Subcutaneous adipose tissue (tissue), 4 donors: ENCODE results near the gene NCK2. TPM values are rescaled to one million over a fixed set of nuclear protein-coding genes. Genes with fewer than 3 reads are reported as not detected.

Experiments
- total RNA-seq, 4 donors: library from RNA; depleted of rRNA; stranded (reverse); fragments of >200 nt; gene quantifications; one replicate each; pipeline ENCODE4 v1.1.0, GENCODE V29; 2016
- TF ChIP-seq, protein P1 (sequence below): fragments of 450-650 bp; IDR thresholded peaks from one replicate; pipeline ENCODE4 v1.5.1; 2016; ENCODE audit warnings: low read depth, mild to moderate bottlenecking, control low read depth, antibody characterized with exemption, moderate library complexity

The NCK2 gene
- total RNA-seq, 4 donors from 2014 or later = 24.3 to 35.2 (median 27.0) TPM

GRCh38 chr2:105712166-105712915 is 32.4 kb upstream of the NCK2 start:
- TF ChIP-seq, protein P1, sequence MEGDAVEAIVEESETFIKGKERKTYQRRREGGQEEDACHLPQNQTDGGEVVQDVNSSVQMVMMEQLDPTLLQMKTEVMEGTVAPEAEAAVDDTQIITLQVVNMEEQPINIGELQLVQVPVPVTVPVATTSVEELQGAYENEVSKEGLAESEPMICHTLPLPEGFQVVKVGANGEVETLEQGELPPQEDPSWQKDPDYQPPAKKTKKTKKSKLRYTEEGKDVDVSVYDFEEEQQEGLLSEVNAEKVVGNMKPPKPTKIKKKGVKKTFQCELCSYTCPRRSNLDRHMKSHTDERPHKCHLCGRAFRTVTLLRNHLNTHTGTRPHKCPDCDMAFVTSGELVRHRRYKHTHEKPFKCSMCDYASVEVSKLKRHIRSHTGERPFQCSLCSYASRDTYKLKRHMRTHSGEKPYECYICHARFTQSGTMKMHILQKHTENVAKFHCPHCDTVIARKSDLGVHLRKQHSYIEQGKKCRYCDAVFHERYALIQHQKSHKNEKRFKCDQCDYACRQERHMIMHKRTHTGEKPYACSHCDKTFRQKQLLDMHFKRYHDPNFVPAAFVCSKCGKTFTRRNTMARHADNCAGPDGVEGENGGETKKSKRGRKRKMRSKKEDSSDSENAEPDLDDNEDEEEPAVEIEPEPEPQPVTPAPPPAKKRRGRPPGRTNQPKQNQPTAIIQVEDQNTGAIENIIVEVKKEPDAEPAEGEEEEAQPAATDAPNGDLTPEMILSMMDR = no peak

GRCh38 chr2:105712981-105713596 is 31.6 kb upstream of the NCK2 start:
- TF ChIP-seq, protein P1 = no peak

- TF ChIP-seq, protein P1 = no peak
These were observed 30.6 kb upstream of the NCK2 start for GRCh38 chr2:105714141-105714540.

- TF ChIP-seq, protein P1 = no peak
These were observed 25.7 kb upstream of the NCK2 start for GRCh38 chr2:105718846-105719481.

- TF ChIP-seq, protein P1 = no peak
These were observed 22.7 kb upstream of the NCK2 start for GRCh38 chr2:105721991-105722511.

DNA sequence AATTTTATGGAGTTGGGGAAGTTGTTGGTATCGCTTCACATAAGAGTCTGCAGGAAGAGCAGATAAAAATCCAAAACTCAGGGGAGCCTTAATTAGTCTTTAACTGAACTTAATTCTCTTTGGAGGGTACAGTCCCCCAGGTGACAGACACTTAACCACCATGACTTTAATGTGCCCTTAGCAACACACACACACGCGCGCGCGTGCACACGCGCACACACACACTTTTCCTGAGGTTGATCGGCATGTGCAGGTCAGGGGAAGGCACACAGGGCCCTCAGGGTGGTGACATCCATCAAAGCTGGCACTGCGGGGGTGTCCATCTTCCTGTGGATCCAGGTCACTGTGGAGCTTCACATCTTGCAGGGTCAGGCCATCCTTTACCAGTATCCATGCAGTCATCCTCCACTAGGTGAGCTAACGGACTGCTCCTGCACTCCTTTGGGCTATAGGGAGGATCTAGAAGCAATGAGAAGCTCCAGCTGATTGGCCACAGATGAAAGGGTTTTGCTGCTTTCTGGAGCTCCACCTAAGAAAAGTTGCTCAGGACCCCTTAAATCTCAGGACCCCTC is 21.9 kb upstream of the NCK2 start:
- TF ChIP-seq, protein P1 = no peak

GRCh38 chr2:105723431-105723830 is 21.3 kb upstream of the NCK2 start:
- TF ChIP-seq, protein P1 = no peak
